Upper lobe of right lung (tissue), 1 donor: Measurements from ENCODE around the gene TMEM145. TPM values are rescaled to one million over a fixed set of nuclear protein-coding genes. Genes with fewer than 3 reads are reported as not detected.

Experiments used
- ATAC-seq: fragments of 200-7000 bp; cut with Tn5 transposase; one replicate; pipeline ENCODE4 v1.9.1; 2020; ENCODE audit warnings: mild to moderate bottlenecking, moderate library complexity
- DNase-seq: peaks from one replicate; pipeline ENCODE4 v3.0.0-alpha.2; 2020
- H3K27ac ChIP-seq: fragments of 200-600 bp; one replicate; pipeline ENCODE4 v1.8.0; 2022
- H3K27me3 ChIP-seq: fragments of 200-600 bp; one replicate; pipeline ENCODE4 v1.8.0; 2022; ENCODE audit warnings: mild to moderate bottlenecking
- H3K36me3 ChIP-seq: fragments of 200-600 bp; one replicate; pipeline ENCODE4 v1.8.0; 2022
- H3K4me1 ChIP-seq: fragments of 200-600 bp; one replicate; pipeline ENCODE4 v1.8.0; 2022
- H3K4me3 ChIP-seq: fragments of 200-600 bp; one replicate; pipeline ENCODE4 v1.8.0; 2022; ENCODE audit warnings: mild to moderate bottlenecking
- H3K9me3 ChIP-seq: fragments of 200-600 bp; one replicate; pipeline ENCODE4 v1.8.0; 2022
- CTCF ChIP-seq: fragments of 200-600 bp; IDR thresholded peaks from one replicate; pipeline ENCODE4 v1.8.0; 2022; ENCODE audit warnings: antibody characterized with exemption
- intact Hi-C: fragments of 100-400 bp; cut with DNase I; formaldehyde crosslinking; loops from one replicate; pipeline ENCODE4 v1.11.0; 2022
- total RNA-seq: library from RNA; stranded (reverse); fragmentation: NEBNext Ultra II Directional; extraction: Animal tissue kit (Norgen Biotek cat#: 25700); gene quantifications from one replicate; pipeline ENCODE4 v1.2.1, GENCODE V29; 2021
- donor health status: DM: no; HTN: yes; CAD: no; lungs with severe emphysema.

The TMEM145 gene
- total RNA-seq, 1 donor from 2014 or later: 0.35 TPM

GRCh38 chr19:42276284-42276683, 36.8 kb upstream of the TMEM145 start:
- no peak for DNase-seq
- Histone ChIP-seq H3K9me3 (no peaks in the 10 kb centered on the region), H3K27ac (peak overlapping the region; percentile 15), H3K4me1 (peaks cover 54% of the 10 kb centered on the region), H3K4me3 (no peak overlapping the region), H3K27me3 (no peaks in the 10 kb centered on the region), H3K36me3 (peaks cover 34% of the 10 kb centered on the region)
- TF ChIP-seq CTCF: no peak
- intact Hi-C loops: no loop called here
- ATAC-seq: peak; percentile 14

GRCh38 chr19:42276821-42277220, 36.3 kb upstream of the TMEM145 start:
- Histone ChIP-seq H3K4me1 (peaks cover 56% of the 10 kb centered on the region), H3K9me3 (no peaks in the 10 kb centered on the region), H3K27me3 (no peaks in the 10 kb centered on the region), H3K36me3 (peaks cover 34% of the 10 kb centered on the region), H3K4me3 (no peak overlapping the region), H3K27ac (peak overlapping the region; percentile 15)
- DNase-seq (no peak), ATAC-seq (no peak)
- no peak for TF ChIP-seq CTCF
- intact Hi-C loops: no loop called here

- H3K27me3 ChIP-seq: no peaks in the 10 kb centered on the region
- no peak for ATAC-seq
- no peak for DNase-seq
- no peaks in the 10 kb centered on the region for H3K9me3 ChIP-seq
- no peak for TF ChIP-seq CTCF
- peaks cover 67% of the 10 kb centered on the region for H3K4me1 ChIP-seq
- intact Hi-C loops: no loop called here
- no peak overlapping the region for H3K4me3 ChIP-seq
- H3K36me3 ChIP-seq: peaks cover 24% of the 10 kb centered on the region
- H3K27ac ChIP-seq: peak overlapping the region; percentile 43
Measured at GRCh38 chr19:42277821-42278451, 35.2 kb upstream of the TMEM145 start.

- Histone ChIP-seq H3K27ac (peak overlapping the region; percentile 43), H3K27me3 (no peaks in the 10 kb centered on the region), H3K4me1 (peaks cover 71% of the 10 kb centered on the region), H3K9me3 (no peaks in the 10 kb centered on the region), H3K36me3 (peaks cover 17% of the 10 kb centered on the region), H3K4me3 (no peak overlapping the region)
- no peak for DNase-seq
- no peak for TF ChIP-seq CTCF
- no peak for ATAC-seq
- intact Hi-C loops: no loop called here
Measured at GRCh38 chr19:42278452-42279154, 34.5 kb upstream of the TMEM145 start.

- Histone ChIP-seq H3K36me3 (peaks cover 10% of the 10 kb centered on the region), H3K9me3 (no peaks in the 10 kb centered on the region), H3K27ac (peak overlapping the region; percentile 80), H3K27me3 (no peaks in the 10 kb centered on the region), H3K4me1 (peaks cover 71% of the 10 kb centered on the region), H3K4me3 (peak overlapping the region; percentile 83)
- ATAC-seq: no peak
- intact Hi-C loops: no loop called here
- no peak for DNase-seq
- no peak for TF ChIP-seq CTCF
Measured at GRCh38 chr19:42279155-42279901, 33.8 kb upstream of the TMEM145 start.
